Kidney capillary endothelial cell (primary cell): ENCODE results near the gene CDH12.
"Not testable (repeated sequence)": the region's sequence is repeated elsewhere in the genome, so short reads cannot be mapped to it uniquely, and the experiment has no call there.

Experiments
- DNase-seq: peaks from one replicate; pipeline ENCODE4 v3.0.0-alpha.2; 2018; ENCODE audit warnings: low spot score

CDH12 gene

DNA sequence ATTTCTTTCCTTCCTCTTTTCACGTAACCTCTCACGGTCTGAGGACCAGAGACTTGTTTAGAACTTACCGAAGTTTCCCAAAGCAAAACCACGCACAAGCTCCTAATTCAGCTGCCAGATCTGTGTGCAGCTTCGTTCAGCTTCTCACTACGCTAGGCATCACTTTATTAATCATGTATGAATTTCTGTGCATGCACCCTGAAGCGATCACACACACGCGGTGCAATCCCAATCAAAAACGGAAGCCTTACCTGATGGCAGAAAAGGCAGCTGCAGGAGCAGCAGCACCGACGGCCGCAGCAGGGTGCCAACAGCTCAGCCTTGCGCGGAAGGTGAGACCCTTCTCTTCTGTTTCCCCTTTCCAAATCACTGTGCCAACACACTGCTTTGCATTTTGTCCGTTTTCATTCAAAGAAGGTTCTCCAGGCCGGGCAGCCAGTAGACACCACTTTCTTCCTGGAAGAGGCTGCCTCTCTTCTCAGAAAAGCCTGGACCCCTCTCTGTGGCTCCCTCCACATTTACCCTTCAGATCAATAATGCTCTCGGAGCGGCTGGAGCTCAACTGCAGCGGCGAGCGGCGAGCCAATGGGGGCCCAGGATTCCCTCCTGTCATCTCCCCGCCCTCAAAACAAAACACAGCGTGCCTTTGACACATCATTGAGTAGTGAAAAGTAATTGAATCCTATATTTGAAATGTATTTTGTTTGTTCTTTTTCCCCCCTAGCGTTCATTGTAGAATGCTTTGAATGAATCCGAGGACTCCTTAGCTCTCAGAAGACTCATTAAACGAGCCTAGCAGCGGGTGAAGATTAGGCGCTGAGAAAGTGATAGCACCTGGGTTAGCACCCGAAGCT lies at the start of gene CDH12:
Gene CDH12 (minus strand): TSS at position 538 of the 854 bp plus-strand sequence.
- no peak for DNase-seq

DNA sequence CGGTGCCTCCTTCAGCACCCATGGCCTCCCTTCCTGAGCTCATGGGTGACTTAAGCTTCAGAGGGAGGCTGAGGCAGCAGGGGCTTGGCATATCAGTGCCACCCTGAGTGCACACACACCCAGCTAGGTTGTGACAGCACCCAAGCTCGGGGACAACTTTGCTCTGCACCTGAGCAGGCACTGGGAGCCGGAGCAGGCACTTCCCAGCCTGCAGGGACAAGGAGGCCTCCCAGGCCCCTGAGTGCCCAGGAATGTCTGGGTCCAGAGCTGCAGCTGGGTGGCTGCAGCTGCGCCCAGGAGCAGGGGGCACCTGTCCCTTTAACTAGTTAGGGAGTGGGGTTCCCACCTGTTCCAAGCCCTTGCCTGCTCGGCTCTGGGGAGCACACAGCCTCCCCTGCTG lies 48.7 kb upstream of the CDH12 start:
- DNase-seq, result no peak

DNA sequence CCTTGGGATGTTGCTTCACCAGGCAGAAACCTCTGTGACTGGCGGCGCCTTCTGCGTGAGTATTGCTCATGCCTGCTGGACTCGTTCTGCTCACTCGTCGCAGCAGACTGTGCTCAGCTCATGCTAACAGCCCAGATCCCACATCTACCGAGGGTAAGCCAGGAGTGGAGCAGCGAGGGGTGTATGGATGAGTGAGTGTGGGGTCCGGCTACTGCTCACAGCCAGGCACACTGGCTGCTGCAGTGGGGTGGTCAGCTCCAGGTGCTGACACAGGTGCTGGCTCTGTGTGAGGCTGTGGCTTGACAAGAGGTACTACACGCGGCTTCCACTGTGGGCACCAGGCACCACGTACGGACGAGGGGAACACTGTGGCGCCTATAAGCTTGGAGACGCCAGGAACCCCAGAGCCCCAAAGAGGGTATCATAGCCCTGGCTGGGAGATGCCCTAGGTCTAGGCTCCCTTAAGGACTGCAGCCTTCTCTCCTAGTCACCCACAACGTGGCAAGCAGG lies 47.7 kb upstream of the CDH12 start:
- no peak for DNase-seq

GRCh38 chr5:22899341-22899740 lies 46.2 kb upstream of the CDH12 start:
- DNase-seq, result no peak

DNA sequence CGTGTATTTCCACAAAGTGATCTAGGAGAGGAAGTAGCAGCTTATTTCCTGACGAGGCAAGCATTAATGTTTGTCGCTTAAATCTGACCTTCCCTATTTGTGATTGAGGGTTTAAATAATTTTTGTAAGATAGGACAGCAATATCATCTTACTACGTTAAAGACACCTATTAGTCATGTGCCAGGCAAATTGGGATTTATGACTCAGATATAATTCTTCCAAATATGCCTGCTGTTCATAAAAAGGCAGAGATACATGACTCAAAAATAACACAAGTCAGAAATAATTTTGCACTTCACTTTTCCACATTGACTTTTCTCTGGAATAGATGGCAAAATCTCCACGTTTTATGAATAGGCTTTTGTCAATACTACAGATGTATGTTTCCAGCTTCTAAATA lies 43.0 kb upstream of the CDH12 start:
- DNase-seq, result no peak

GRCh38 chr5:22892441-22892840 lies 39.3 kb upstream of the CDH12 start:
- DNase-seq, result no peak

- DNase-seq, result no peak
Observed at GRCh38 chr5:22889720-22890119, 36.6 kb upstream of the CDH12 start.

GRCh38 chr5:22887566-22887965 lies 34.4 kb upstream of the CDH12 start:
- DNase-seq, result no peak

- DNase-seq, result not testable (repeated sequence)
Observed at GRCh38 chr5:22858911-22859310, 5.8 kb upstream of the CDH12 start.

GRCh38 chr5:22855824-22856223 lies 2.7 kb upstream of the CDH12 start:
- no peak for DNase-seq

DNA sequence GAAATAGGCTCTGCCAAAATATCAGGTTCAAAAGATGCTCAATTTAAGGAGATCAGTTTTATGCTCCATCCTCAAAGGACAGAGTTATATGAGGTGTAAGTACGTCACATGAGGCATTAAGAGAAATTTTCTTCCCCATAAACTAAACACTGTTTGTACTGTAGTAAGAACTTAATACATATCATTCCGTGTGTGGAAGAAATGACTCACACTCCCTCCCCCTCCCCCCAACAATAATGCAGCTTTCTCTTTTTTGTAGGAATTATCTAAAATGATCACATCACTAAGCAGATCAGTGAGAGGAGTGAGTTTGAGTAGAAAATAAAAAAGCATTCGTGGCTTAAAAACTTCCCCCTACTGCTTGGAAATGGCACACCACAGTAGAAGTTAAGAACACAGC lies 2.2 kb downstream of the CDH12 start:
- no peak for DNase-seq

- DNase-seq, result no peak
Observed at GRCh38 chr5:22846693-22847092, 6.5 kb downstream of the CDH12 start.

DNA sequence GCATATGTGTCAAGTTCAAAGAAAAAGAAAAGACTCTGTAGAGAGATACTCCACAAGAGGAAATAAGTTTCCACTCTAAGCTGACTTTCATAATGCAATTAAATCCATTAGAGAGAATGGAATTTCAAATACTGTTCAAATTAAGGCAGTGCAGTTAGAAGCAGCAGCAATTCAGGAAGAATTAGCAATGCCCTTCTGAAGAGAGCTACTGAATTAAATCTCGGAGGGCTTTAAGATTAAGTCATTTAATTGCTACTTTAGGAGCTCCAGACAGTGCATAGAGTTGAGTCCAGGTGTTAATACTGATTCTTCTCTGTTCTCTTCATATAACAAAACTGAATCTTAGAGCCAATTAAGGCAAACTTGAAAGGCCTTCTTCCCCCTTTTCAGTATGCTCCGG lies 8.5 kb downstream of the CDH12 start:
- no peak for DNase-seq

DNA sequence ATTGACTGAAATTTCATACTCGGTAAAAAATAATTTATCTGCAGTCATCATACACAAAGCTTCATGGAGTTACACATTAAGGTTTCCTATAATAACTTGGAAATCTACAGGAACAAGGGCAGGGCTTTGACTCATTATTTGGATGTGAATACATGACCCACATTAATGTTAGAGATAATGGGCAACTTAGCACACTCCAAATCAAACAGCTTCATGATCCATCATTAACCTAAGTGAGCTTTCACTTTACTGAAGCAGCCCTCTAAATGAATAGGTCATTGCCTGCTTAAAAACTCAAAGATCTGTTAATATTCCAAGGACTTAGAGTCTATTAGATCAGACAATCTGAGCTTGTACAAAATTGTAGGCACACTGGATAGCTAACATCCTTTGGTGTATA lies 9.0 kb downstream of the CDH12 start:
- DNase-seq, result no peak

- no peak for DNase-seq
Observed at GRCh38 chr5:22842574-22842973, 10.6 kb downstream of the CDH12 start.

GRCh38 chr5:22837803-22838202 lies 15.3 kb downstream of the CDH12 start:
- DNase-seq, result no peak

- DNase-seq, result no peak
Observed at GRCh38 chr5:22835686-22836085, 17.5 kb downstream of the CDH12 start.

- no peak for DNase-seq
Observed at GRCh38 chr5:22793463-22793862, 59.7 kb downstream of the CDH12 start.

DNA sequence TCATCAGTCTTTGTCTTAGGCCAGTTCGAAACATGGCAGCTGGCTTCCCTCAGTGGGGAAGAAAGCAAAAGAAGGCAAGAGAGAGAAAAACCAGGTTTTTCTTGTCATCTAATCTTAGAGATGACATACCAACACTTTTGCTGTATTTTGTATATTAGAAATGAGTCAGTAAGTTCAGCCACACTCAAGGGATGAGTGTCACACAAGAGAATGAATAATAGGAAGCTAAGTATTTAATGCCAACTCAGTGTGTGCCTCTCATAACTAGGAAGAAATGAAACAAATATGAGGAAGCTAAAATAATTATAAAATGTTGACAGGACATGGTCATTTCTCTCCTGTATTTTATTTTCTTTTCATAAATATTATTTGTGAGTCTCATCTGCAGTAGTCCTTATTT lies 65.3 kb downstream of the CDH12 start:
- DNase-seq, result no peak

- DNase-seq, result no peak
Observed at GRCh38 chr5:22787398-22787797, 65.7 kb downstream of the CDH12 start.

DNA sequence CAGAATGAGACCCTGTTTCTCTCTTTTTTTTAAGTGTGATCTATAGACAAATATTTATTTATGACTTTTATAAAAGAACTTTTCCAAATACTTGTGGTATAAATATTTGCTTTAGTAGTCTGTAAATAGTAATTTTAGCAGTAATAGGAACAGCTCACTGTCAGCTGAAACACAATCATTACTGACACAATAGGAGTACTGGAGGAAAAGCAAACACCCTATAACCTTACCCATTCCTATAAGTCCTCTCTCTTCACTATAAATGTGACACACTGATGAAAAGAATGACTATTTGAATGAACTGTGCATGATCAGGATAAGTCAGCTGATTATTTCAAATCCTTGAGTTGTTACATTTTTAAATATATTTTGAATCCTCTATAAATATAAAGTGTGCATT lies 72.4 kb downstream of the CDH12 start:
- DNase-seq, result no peak

GRCh38 chr5:22779499-22779898 lies 73.6 kb downstream of the CDH12 start:
- no peak for DNase-seq

- DNase-seq, result no peak
Observed at GRCh38 chr5:22776285-22776684, 76.9 kb downstream of the CDH12 start.

DNA sequence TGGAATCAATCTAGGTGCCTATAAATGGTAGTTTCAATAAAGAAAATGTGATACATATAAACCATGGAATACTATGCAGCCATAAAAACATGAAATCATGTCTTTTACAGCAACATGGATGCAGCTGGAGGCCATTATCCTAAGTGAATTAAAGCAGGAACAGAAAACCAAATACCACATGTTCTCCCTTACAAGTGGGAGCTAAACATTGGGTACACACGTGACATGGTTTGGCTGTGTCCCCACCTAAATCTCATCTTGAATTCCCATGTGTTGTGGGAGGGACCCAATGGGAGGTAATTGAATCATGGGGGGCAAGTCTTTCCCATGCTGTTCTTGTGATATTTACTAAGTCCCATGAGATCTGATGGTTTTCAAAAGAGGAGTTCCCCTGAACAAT lies 78.9 kb downstream of the CDH12 start:
- DNase-seq, result not testable (repeated sequence)
